GM10266 (cell line): ENCODE data around the gene MISP3.

Experiments used
- DNase-seq: peaks from one replicate; pipeline ENCODE4 v3.0.0; 2012; ENCODE audit errors: extremely low spot score
- CTCF ChIP-seq: IDR thresholded peaks from 2 replicates; pipeline ENCODE4 v1.5.1; 2012; ENCODE audit warnings: mild to moderate bottlenecking, low read depth; ENCODE audit not compliant: control insufficient read depth, insufficient read depth; ENCODE audit errors: missing control alignments

MISP3 gene

GRCh38 chr19:14059652-14060155 lies 12.9 kb upstream of the MISP3 start:
- TF ChIP-seq CTCF: no peak
- no peak for DNase-seq

- TF ChIP-seq CTCF: no peak
- no peak for DNase-seq
Observed at GRCh38 chr19:14061081-14061749, 11.4 kb upstream of the MISP3 start.

GRCh38 chr19:14061751-14062557 lies 10.6 kb upstream of the MISP3 start, which contains the start of gene PALM3:
Gene PALM3, minus strand, starts transcription at chr19:14062076. Its CDS starts 96 bp downstream, at chr19:14061980.
- no peak for TF ChIP-seq CTCF
- DNase-seq: no peak

GRCh38 chr19:14062558-14062855 lies 10.1 kb upstream of the MISP3 start:
- TF ChIP-seq CTCF: no peak
- no peak for DNase-seq

GRCh38 chr19:14063105-14063504 lies 9.5 kb upstream of the MISP3 start:
- no peak for DNase-seq
- no peak for TF ChIP-seq CTCF

GRCh38 chr19:14066134-14066533 lies 6.5 kb upstream of the MISP3 start:
- TF ChIP-seq CTCF: no peak
- no peak for DNase-seq

GRCh38 chr19:14070268-14071050 lies 2.1 kb upstream of the MISP3 start:
- no peak for DNase-seq
- no peak for TF ChIP-seq CTCF
